GM19351 (cell line): Measurements from ENCODE around the gene TMEM39B.
"Not testable (repeated sequence)": the region's sequence is repeated elsewhere in the genome, so short reads cannot be mapped to it uniquely, and the experiment has no call there.

Experiments
- ATAC-seq: cut with Tn5 transposase; IDR thresholded peaks from one replicate; pipeline ENCODE4 v1.9.1; 2021; ENCODE audit warnings: mild to moderate bottlenecking, moderate library complexity; ENCODE audit not compliant: unreplicated experiment

The TMEM39B gene

DNA sequence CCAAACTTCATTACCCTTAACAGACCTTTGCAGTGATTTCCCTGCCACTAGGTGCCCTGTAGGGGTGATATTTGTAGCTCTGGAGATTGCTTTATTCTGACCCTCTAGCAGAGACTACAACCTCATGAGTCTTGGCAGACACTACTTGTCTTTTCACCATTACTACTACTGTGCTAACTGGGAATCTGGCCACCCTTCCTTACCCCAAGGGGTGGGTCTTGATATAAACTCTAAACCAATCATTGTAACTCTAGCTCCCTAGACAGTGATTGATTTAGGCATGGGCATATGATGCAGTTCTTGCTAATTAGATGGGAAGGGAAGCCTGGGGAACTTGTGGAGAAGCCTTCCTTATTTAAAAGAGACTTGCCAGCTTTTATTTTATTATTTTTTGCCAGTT lies 39.0 kb downstream of the TMEM39B start:
- no peak for ATAC-seq

GRCh38 chr1:32112806-32113375 lies 40.2 kb downstream of the TMEM39B start:
- ATAC-seq: no peak

- ATAC-seq: not testable (repeated sequence)
Measured at GRCh38 chr1:32113436-32113835, 40.7 kb downstream of the TMEM39B start.

DNA sequence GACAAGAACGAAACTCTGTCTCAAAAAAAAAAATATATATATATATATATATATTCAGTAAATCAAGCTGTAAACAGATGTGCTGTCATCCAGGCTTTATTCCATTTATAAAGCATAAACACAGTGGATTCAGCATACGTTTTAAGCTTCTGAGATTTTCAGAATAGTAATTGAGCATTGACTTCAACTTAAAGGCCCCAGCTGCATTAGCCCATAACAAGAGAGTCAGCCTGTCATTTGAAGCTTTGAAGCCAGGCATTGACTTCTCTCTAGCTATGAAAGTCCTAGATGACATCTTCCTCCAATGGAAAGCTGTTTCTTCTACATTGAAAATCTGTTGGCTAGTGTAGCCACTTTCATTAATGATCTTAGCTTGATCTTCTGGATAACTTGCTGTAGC lies 41.7 kb downstream of the TMEM39B start:
- no peak for ATAC-seq

DNA sequence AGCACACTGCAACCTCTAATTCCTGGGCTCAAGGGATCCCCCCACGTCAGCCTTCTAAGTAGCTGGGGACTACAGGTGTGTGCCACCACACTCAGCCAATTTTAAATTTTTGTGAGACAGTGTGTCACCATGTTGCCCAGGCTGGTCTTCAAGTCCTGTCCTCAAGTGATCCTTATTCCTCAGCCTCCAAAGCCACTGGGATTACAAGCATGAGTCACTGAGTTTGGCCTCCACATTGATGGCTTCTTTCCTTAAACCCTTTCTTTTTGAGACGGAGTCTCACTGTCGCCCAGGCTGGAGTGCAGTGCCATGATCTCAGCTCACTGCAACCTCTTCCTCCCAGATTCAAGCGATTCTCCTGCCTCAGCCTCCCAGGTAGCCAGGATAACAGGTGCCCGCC lies 42.8 kb downstream of the TMEM39B start:
- ATAC-seq: no peak

- ATAC-seq: no peak
Measured at GRCh38 chr1:32116531-32116930, 43.8 kb downstream of the TMEM39B start.

GRCh38 chr1:32122151-32122550 lies 49.4 kb downstream of the TMEM39B start:
- no peak for ATAC-seq

- ATAC-seq: not testable (repeated sequence)
Measured at GRCh38 chr1:32123361-32123760, 50.6 kb downstream of the TMEM39B start.

GRCh38 chr1:32125313-32125712 lies 52.6 kb downstream of the TMEM39B start:
- ATAC-seq: no peak

DNA sequence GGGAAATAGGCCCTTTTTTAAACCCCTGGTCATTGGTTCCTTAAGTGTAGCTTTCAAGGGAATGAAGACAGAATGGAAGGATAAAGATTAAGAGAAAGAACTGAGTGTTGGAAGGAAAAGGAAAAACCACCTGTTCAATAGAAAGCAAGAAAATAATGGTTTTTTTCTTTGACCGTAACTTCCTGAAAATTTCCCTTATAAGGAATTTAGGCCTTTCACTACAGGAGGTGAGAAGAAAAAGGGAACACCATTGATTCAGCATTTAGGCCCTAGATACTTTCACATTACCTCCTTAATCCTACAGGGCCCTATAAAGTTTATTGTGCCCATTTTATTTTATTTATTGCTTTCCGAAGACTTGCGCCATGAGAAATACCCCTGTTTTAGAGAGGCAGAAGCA lies 54.0 kb downstream of the TMEM39B start:
- no peak for ATAC-seq

DNA sequence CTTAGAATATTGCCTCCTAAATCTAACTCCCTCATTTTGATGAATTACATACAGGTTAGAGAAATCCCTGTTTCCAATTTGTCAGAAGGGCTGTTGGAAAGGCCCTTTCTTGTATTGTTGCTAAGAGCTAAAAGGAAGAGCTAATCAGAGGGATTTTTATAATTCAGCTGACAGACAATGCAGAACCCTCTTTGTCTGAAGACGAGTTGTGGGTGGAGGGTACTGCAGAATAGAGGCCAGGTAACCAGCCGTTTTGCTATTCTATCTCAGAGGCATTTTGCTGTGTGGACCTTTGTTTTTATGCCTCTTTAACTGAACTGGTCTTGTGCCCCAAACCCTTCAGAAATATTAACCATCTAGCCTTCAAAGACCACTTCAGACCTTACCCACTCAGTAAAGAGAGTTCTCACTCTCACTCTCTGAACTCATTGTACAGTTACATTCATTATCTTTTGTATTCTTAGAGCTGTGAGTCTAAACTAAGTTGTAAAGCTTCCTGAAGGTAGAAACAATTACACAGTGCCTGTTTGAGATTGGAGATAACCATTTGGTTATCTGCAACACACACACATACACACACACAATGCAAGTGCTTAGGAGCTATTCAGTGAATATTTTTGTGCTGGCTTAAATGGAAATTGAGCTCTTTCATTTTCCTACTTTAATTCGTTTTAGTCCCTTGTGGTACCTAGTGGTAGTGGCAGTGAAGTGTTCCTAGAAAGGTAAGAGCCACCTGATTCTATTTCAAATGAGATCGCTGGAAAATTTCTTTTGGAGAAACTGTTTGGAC lies 54.9 kb downstream of the TMEM39B start:
- no peak for ATAC-seq

DNA sequence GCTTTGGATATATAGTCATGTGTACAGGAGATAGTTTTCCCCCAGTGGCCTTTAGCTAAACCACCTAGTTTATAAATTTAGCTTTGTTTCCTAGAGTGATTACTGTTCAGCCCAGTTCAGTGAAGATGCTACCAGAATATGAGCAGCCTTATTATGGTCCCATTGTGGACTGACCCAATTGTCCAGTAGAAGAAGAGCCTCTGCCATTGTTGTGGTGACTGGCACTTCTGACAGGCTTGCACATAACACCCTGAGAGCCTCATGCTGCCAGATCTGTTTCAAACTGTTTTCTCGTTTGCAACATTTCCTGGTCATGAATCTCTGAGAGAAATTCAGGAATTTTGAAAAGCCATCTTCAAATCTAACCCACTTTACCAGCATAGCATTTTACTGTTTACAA lies 55.7 kb downstream of the TMEM39B start:
- no peak for ATAC-seq

GRCh38 chr1:32128964-32129363 lies 56.2 kb downstream of the TMEM39B start:
- ATAC-seq: no peak

GRCh38 chr1:32133950-32134280 lies 61.2 kb downstream of the TMEM39B start:
- ATAC-seq: not testable (repeated sequence)

GRCh38 chr1:32137111-32137510 lies 64.4 kb downstream of the TMEM39B start:
- no peak for ATAC-seq

GRCh38 chr1:32138965-32139364 lies 66.2 kb downstream of the TMEM39B start:
- no peak for ATAC-seq

DNA sequence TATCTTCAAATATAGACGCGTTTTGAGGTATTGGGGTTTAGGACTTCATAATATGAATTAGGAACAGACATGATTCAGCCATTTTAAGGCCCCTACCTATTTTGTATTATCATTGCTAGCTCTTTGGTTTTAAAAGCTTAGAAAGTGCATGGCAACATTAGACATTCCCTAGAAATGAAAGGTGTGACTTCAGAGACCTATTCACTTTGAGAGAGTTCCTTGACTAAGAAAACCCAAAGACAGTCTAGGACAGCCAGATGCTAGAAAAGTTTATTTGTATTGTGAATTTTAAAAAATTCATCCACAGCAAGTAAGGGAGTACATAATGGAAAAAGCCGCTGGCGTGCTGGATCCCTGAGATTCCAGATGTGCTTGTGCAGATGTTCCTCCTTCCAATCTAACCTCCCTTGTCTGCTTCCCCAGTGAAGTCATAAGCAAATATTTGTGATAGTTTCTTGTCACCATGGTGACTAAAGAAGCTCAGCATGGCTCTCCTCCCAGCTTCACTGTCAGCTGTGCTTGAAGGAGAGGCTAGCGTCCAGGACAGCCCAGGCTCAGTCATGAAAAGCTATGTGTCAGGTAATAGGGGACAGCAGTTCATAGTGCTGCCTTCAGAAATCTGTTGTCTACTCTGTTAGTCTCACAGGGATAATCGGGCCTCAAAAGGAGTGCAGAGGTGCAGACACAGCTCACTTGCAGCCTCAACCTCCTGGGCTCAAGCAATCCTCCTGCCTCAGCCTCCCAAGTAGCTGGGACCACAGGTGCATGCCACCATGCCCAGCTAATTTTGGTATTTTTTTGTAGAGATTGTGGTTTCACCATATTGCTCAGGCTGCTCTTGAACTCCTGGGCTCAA lies 69.9 kb downstream of the TMEM39B start:
- no peak for ATAC-seq

DNA sequence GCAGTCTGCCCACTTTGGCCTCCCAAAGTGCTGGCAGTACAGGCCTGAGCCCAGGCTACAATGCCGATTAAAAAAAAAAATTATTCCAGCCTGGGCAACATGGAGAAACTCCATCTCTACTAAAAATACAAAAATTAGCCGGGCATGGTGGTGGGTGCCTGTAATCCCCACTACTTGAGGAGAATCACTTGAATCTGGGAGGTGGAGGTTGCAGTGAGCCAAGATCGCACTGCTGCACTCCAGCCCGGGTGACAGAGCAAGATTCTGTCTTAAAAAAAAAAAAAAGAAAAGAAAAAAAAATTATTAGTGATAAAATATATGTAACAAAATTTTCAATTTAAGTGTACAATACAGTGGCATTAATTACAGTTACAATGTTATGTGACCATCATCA lies 70.6 kb downstream of the TMEM39B start:
- ATAC-seq: not testable (repeated sequence)

DNA sequence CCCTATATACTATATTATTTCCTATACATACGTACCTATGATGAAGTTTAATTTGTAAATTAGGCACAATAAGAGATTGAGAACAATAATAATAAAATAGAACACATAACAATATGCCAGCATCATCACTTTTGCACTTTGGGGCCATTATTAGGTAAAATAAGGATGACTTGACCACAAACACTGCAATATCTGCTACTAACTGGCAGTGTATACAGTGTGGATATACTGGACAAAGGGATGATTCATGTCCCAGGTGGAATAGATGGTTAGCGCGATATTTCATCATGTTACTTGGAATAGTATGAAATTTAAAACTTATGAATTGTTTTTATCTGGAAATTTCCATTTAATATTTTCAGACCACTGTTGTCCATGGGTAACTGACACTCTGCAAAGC lies 71.3 kb downstream of the TMEM39B start:
- no peak for ATAC-seq

DNA sequence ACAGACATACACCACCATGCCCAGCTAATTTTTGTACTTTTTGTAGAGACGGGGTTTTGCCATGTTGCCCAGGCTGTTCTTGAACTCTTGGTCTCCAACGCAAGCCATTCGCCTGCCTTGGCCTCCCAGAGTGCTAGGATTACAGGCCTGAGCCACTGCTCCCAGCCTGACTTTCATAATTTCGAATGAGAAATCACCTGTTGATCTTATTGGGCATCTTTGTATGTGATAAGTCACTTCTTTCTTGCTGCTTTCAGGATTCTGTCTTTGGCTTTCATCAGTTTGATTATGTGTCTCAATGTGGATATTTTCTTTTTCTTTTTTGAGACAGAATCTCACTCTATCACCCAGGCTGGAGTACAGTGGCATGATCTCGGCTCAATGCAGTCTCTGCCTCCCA lies 75.1 kb downstream of the TMEM39B start:
- ATAC-seq: not testable (repeated sequence)

- ATAC-seq: no peak
Measured at GRCh38 chr1:32150847-32151246, 78.1 kb downstream of the TMEM39B start.

DNA sequence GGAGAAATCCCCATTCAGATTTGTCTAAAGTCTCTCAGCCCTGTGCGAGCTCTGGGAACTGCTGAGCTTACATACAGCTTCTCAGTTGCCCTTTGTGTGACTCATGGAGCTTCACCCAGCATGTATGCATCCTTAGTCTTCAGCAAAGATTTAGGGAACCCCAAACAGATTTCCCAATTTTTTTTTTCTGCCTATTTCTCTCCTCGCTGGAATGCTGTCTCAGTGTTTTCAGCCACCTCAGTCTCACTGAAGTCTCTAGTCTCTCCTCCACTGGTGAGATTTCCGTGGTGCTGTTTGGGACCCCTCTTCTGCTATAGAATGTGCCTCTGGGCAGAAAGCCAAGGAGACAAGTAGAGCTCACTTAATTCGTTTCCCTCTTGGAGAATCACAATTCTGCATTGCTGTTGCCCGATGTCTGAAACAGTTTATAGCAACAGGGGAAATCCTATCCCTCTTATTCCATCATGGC lies 78.6 kb downstream of the TMEM39B start:
- no peak for ATAC-seq
